Retina (tissue), 1 donor: ENCODE results near the gene SPINK9.

Source experiments
- DNase-seq: peaks from one replicate; pipeline ENCODE4 v3.0.0-alpha.2; 2016

Gene SPINK9

GRCh38 chr5:148372166-148372725 is 36.9 kb downstream of the SPINK9 start:
- no peak for DNase-seq

- DNase-seq: no peak
Measured at GRCh38 chr5:148372893-148373292, 37.5 kb downstream of the SPINK9 start.

GRCh38 chr5:148374690-148375360 is 39.5 kb downstream of the SPINK9 start:
- DNase-seq: peak; percentile 19

GRCh38 chr5:148376198-148376597 is 40.8 kb downstream of the SPINK9 start:
- DNase-seq: no peak

- DNase-seq: no peak
Measured at GRCh38 chr5:148378670-148379069, 43.3 kb downstream of the SPINK9 start.

- DNase-seq: no peak
Measured at GRCh38 chr5:148379340-148379739, 44.0 kb downstream of the SPINK9 start.

GRCh38 chr5:148381906-148382305 is 46.5 kb downstream of the SPINK9 start:
- DNase-seq: no peak

- no peak for DNase-seq
Measured at GRCh38 chr5:148382961-148383360, 47.6 kb downstream of the SPINK9 start.

GRCh38 chr5:148383564-148384379 is 48.4 kb downstream of the SPINK9 start, which contains the start of gene FBXO38:
TSS of gene FBXO38 (plus strand) at chr5:148383958. CDS start at chr5:148394777, 10,819 bp downstream.
- DNase-seq: peak; percentile 97

GRCh38 chr5:148384380-148384737 is 49.0 kb downstream of the SPINK9 start:
- no peak for DNase-seq

- DNase-seq: no peak
Measured at GRCh38 chr5:148385094-148385493, 49.7 kb downstream of the SPINK9 start.

- no peak for DNase-seq
Measured at GRCh38 chr5:148386041-148386440, 50.7 kb downstream of the SPINK9 start.

- no peak for DNase-seq
Measured at GRCh38 chr5:148387325-148387724, 52.0 kb downstream of the SPINK9 start.

GRCh38 chr5:148388696-148389095 is 53.3 kb downstream of the SPINK9 start:
- DNase-seq: no peak
